Spleen (tissue), 7 donors: ENCODE results near the gene AP1S1.

ENCODE experiments used
- POLR2A ChIP-seq, 3 donors: fragments of 450-650 bp; IDR thresholded peaks; one replicate each; pipeline ENCODE4 v1.5.1; 2017; ENCODE audit warnings: antibody characterized with exemption in 3 of 3, mild to moderate bottlenecking in 1 of 3
- TF ChIP-seq, protein P1 (sequence below), 11 experiments: fragments of 200-600 bp in 7 of 11; fragments of 450-650 bp in 4 of 11; sonication (generic) in 4 of 11; IDR thresholded peaks in 8 of 11; conservative IDR thresholded peaks in 3 of 11; 1 replicate in 7 of 11; 2 replicates in 4 of 11; pipeline versions ENCODE4 v1.4.0 to v1.8.0; 2016 to 2021; ENCODE audit warnings: antibody characterized with exemption in 11 of 11, inconsistent platforms in 4 of 11, mild to moderate bottlenecking in 1 of 11
- donor health status: DM: no; HTN: no; CAD: no; lungs with moderate emphysema.
- donor health status: DM: no; HTN: no; CAD: no.
- donor health status: DM: no; HTN: no; CAD: no.

DNA sequence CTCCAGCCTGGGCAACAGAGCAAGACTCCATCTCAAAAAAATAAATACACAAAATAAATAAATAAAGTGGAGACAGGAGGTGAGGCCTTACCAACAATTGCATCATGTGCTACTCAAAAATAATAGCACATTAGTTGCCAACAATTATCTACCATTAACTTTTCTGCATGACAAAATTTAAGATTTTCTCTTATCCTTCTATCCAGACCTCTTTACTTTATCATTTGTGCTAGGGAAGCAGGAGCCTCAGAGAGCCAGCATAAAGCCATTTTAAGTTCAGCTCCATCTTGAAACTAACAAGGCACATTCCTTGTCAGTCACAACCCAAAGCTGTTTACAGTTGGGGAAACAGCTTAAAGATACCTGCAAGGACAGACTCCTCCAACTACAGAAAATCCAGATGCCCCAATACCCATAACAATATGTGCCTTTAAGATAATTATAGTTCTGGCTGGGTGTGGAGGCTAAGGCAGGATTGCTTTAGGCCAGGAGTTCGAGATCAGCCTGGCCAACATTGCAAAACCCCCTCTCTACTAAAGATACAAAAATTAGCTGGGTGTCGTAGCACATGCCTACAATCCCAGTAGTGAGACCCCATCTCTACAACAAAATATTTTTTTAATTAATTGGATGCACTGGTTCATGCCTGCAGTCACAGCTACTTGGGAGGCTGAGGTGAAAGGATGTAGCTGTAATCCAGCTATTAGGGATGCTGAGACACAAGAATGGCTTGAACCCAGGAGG is 2.2 kb upstream of the AP1S1 start:
- TF ChIP-seq, protein P1, sequence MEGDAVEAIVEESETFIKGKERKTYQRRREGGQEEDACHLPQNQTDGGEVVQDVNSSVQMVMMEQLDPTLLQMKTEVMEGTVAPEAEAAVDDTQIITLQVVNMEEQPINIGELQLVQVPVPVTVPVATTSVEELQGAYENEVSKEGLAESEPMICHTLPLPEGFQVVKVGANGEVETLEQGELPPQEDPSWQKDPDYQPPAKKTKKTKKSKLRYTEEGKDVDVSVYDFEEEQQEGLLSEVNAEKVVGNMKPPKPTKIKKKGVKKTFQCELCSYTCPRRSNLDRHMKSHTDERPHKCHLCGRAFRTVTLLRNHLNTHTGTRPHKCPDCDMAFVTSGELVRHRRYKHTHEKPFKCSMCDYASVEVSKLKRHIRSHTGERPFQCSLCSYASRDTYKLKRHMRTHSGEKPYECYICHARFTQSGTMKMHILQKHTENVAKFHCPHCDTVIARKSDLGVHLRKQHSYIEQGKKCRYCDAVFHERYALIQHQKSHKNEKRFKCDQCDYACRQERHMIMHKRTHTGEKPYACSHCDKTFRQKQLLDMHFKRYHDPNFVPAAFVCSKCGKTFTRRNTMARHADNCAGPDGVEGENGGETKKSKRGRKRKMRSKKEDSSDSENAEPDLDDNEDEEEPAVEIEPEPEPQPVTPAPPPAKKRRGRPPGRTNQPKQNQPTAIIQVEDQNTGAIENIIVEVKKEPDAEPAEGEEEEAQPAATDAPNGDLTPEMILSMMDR (IDR thresholded peaks at IDR 0.05 in 8 of 11, conservative IDR thresholded peaks at IDR 0.05 in 3 of 11) = no peak
- no peak for TF ChIP-seq POLR2A (IDR thresholded peaks at IDR 0.05)
